ENCODE data around the gene ETS2. TPM values are rescaled to one million over a fixed set of nuclear protein-coding genes. Genes with fewer than 3 reads are reported as not detected.
A peak's percentile ranks its signal among the peaks of the same experiment; 100 is the strongest.

ETS2 gene
- total RNA-seq, 1 donor from 2014 or later, result 20.9 TPM

DNA sequence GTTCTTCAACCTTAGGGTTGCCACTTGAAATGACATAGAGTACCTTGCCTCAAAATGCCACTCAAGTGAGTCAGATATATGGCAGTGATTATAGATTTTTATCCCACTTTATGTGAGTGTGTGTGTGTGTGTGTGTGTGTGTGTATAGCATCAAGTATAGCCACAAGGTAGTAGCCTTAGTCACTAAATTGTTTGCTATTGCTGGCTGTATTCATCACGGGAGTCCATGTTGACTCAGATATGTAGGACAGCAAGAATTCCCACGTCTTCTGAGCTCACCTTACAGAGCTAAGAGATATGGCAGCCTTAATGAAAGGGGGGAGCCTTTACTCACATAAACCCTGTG is 9.3 kb downstream of the ETS2 start:
- H3K9me3 ChIP-seq (ENCODE audit: control insufficient read depth in 3 of 3, low read length in 3 of 3), result no peaks in the 10 kb centered on the region
- no peak overlapping the region for H3K27ac ChIP-seq (ENCODE audit: low read depth, low read length)
- H3K27me3 ChIP-seq (ENCODE audit: control insufficient read depth in 3 of 3, insufficient read depth in 3 of 3, low read length in 3 of 3), result no peaks in the 10 kb centered on the region
- peaks cover 0 to 7% (median 5%) of the 10 kb centered on the region in 3 donors for H3K4me1 ChIP-seq (ENCODE audit: control insufficient read depth in 3 of 3, insufficient read depth in 3 of 3, low read length in 3 of 3)
- H3K4me3 ChIP-seq (ENCODE audit: low read length in 3 of 3), result no peak overlapping the region
- H3K9ac ChIP-seq (ENCODE audit: low read depth in 1 of 3, low read length in 3 of 3), result no peak overlapping the region
- H3K36me3 ChIP-seq (ENCODE audit: control insufficient read depth in 3 of 3, insufficient read depth in 3 of 3, low read length in 3 of 3), result peaks cover 72 to 87% (median 73%) of the 10 kb centered on the region in 3 donors

DNA sequence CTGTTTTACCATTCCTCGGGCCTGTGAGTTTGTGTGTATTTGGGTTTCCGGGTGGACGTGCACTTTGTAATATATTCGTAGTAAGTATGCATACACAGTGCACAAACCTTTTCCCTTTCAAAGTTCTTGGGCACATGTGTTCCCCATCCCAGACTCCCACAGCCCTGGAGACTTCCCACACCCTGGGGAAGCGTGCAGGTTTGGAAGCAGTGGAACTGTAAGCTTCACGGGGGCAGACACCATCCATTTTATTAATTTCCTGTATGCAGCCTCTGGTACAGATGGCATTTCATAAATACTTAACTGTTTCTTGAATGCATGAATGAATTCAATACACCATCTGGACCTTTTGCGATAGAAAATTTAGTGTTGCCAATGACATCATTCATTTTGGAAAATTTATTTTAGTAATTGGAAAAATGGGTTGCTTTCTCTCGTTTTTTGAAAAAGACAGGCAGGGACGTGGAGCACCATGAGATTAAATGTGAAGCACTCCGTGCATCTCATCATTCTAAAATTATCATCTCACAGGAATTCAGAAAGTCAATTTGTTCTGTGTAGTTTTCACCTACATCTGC is 10.8 kb downstream of the ETS2 start:
- Histone ChIP-seq H3K4me3 (ENCODE audit: low read length in 3 of 3) (no peak overlapping the region), H3K27ac (ENCODE audit: low read depth, low read length) (no peak overlapping the region), H3K4me1 (ENCODE audit: control insufficient read depth in 3 of 3, insufficient read depth in 3 of 3, low read length in 3 of 3) (peaks cover 5 to 12% (median 6%) of the 10 kb centered on the region in 3 donors), H3K9ac (ENCODE audit: low read depth in 1 of 3, low read length in 3 of 3) (no peak overlapping the region), H3K9me3 (ENCODE audit: control insufficient read depth in 3 of 3, low read length in 3 of 3) (no peaks in the 10 kb centered on the region), H3K27me3 (ENCODE audit: control insufficient read depth in 3 of 3, insufficient read depth in 3 of 3, low read length in 3 of 3) (no peaks in the 10 kb centered on the region), H3K36me3 (ENCODE audit: control insufficient read depth in 3 of 3, insufficient read depth in 3 of 3, low read length in 3 of 3) (peaks cover 78 to 88% (median 79%) of the 10 kb centered on the region in 3 donors)

DNA sequence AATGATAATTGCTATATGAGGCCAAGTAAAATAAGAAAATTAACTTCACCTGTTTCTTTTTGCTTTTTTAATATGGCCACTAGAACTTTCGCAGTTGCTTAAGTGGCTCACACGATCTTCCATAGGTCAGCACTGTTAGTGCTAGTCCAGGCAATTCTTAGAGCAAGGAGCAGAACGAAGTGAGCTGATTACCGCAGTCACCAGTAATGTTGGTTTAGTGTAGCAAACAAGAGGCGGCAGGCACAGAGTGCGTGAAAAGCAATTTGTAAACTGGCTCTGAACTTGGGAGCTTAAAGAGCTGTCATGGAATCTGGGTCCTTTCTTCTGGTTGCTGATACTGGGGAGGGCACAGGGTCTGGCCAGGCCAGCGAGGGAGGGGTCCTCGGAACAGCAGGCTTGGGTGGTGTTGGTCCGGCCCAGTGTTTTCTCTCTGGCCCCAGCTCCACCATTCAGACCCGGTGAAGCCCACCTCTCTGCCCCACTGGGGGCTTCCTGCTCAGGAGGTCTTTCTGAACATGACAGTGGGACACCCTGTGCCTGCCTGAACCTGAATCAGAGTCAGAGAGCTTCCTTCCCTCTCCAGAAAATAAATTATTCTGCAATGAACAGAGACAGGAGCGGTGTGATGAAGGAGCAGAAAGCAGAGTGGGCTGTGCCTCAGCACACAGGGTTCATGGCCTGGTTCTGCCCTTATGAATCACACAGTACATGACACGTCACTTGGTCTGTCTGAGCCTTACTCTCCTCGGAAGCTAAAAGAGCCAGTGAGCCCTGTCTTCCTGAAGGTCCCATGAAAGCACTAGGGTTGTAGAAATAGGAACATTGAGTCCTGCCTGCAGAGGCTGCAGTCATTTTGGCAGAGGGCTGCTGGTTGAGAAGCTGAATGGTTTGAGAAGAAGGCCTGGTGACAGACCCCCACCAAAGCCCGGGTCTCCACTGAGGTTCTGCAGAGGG is 11.9 kb downstream of the ETS2 start:
- Histone ChIP-seq H3K36me3 (ENCODE audit: control insufficient read depth in 3 of 3, insufficient read depth in 3 of 3, low read length in 3 of 3) (peaks cover 88 to 91% (median 89%) of the 10 kb centered on the region in 3 donors), H3K27me3 (ENCODE audit: control insufficient read depth in 3 of 3, insufficient read depth in 3 of 3, low read length in 3 of 3) (no peaks in the 10 kb centered on the region), H3K9me3 (ENCODE audit: control insufficient read depth in 3 of 3, low read length in 3 of 3) (no peaks in the 10 kb centered on the region), H3K9ac (ENCODE audit: low read depth in 1 of 3, low read length in 3 of 3) (no peak overlapping the region), H3K4me3 (ENCODE audit: low read length in 3 of 3) (no peak overlapping the region), H3K4me1 (ENCODE audit: control insufficient read depth in 3 of 3, insufficient read depth in 3 of 3, low read length in 3 of 3) (peaks cover 11 to 14% (median 13%) of the 10 kb centered on the region in 3 donors), H3K27ac (ENCODE audit: low read depth, low read length) (no peak overlapping the region)

DNA sequence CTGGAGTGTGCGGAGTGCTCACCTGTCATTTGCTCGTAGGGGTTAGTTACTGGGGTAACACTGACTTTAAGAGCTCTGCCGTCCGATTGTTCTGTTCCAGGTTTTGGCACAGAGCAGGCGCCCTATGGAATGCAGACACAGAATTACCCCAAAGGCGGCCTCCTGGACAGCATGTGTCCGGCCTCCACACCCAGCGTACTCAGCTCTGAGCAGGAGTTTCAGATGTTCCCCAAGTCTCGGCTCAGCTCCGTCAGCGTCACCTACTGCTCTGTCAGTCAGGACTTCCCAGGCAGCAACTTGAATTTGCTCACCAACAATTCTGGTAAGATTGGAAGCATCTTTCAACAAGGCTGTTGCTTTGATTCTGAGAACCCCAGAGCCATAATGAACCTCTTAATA is 12.6 kb downstream of the ETS2 start:
- Histone ChIP-seq H3K27me3 (ENCODE audit: control insufficient read depth in 3 of 3, insufficient read depth in 3 of 3, low read length in 3 of 3) (no peaks in the 10 kb centered on the region), H3K9ac (ENCODE audit: low read depth in 1 of 3, low read length in 3 of 3) (no peak overlapping the region), H3K36me3 (ENCODE audit: control insufficient read depth in 3 of 3, insufficient read depth in 3 of 3, low read length in 3 of 3) (peaks cover 87 to 92% (median 91%) of the 10 kb centered on the region in 3 donors), H3K4me3 (ENCODE audit: low read length in 3 of 3) (no peak overlapping the region), H3K27ac (ENCODE audit: low read depth, low read length) (no peak overlapping the region), H3K4me1 (ENCODE audit: control insufficient read depth in 3 of 3, insufficient read depth in 3 of 3, low read length in 3 of 3) (peaks cover 13 to 18% (median 18%) of the 10 kb centered on the region in 3 donors), H3K9me3 (ENCODE audit: control insufficient read depth in 3 of 3, low read length in 3 of 3) (no peaks in the 10 kb centered on the region)

DNA sequence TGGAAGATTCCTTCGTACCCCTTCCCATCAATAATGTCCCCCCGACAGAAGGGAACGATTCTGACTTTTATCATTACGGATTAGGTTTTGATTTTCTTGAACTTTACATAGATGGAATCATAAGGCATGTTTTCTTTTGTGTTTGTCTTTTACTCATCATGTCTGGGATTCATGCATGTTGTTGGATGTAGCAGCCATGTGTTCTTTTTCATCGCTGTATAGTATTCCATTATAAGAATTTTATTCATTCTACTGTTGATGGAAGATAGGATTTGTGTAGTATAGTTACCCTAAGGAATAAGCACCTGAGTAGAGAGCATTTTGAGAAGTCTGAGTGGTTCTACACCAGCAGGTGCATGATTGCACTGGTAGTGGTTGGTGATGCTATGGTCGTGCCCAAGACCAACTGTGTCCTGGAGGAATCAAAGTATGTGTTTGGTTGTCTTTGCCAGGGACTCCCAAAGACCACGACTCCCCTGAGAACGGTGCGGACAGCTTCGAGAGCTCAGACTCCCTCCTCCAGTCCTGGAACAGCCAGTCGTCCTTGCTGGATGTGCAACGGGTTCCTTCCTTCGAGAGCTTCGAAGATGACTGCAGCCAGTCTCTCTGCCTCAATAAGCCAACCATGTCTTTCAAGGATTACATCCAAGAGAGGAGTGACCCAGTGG is 13.5 kb downstream of the ETS2 start:
- Histone ChIP-seq H3K9ac (ENCODE audit: low read depth in 1 of 3, low read length in 3 of 3) (no peak overlapping the region), H3K9me3 (ENCODE audit: control insufficient read depth in 3 of 3, low read length in 3 of 3) (no peaks in the 10 kb centered on the region), H3K4me3 (ENCODE audit: low read length in 3 of 3) (no peak overlapping the region), H3K27me3 (ENCODE audit: control insufficient read depth in 3 of 3, insufficient read depth in 3 of 3, low read length in 3 of 3) (no peaks in the 10 kb centered on the region), H3K27ac (ENCODE audit: low read depth, low read length) (no peak overlapping the region), H3K4me1 (ENCODE audit: control insufficient read depth in 3 of 3, insufficient read depth in 3 of 3, low read length in 3 of 3) (peaks cover 13 to 18% (median 18%) of the 10 kb centered on the region in 3 donors), H3K36me3 (ENCODE audit: control insufficient read depth in 3 of 3, insufficient read depth in 3 of 3, low read length in 3 of 3) (peaks cover 86 to 94% (median 91%) of the 10 kb centered on the region in 3 donors)

DNA sequence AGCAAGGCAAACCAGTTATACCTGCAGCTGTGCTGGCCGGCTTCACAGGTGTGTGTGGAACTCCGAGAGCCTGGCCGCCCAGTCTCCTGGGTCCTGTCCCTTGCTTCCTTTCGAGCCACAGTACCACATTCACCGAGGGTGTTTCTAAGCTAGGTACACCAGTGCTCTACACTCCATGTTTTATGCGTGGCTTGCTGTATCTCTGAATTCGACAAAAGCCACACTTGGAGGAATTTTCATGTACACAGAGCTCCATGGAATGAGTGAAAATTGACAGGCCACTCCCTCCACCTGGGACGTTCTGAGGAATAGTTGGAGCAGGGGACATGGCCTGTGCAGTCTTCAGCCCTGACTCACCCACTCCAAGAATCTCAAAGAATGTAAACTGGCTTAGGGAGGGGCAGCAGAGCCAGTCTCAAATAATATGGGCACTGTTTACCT is 14.0 kb downstream of the ETS2 start:
- Histone ChIP-seq H3K9ac (ENCODE audit: low read depth in 1 of 3, low read length in 3 of 3) (peak overlapping the region in 1 of 3 donors; percentile 41), H3K36me3 (ENCODE audit: control insufficient read depth in 3 of 3, insufficient read depth in 3 of 3, low read length in 3 of 3) (peaks cover 80 to 90% (median 89%) of the 10 kb centered on the region in 3 donors), H3K9me3 (ENCODE audit: control insufficient read depth in 3 of 3, low read length in 3 of 3) (no peaks in the 10 kb centered on the region), H3K27ac (ENCODE audit: low read depth, low read length) (no peak overlapping the region), H3K4me3 (ENCODE audit: low read length in 3 of 3) (no peak overlapping the region), H3K4me1 (ENCODE audit: control insufficient read depth in 3 of 3, insufficient read depth in 3 of 3, low read length in 3 of 3) (peaks cover 13 to 20% (median 13%) of the 10 kb centered on the region in 3 donors), H3K27me3 (ENCODE audit: control insufficient read depth in 3 of 3, insufficient read depth in 3 of 3, low read length in 3 of 3) (no peaks in the 10 kb centered on the region)

DNA sequence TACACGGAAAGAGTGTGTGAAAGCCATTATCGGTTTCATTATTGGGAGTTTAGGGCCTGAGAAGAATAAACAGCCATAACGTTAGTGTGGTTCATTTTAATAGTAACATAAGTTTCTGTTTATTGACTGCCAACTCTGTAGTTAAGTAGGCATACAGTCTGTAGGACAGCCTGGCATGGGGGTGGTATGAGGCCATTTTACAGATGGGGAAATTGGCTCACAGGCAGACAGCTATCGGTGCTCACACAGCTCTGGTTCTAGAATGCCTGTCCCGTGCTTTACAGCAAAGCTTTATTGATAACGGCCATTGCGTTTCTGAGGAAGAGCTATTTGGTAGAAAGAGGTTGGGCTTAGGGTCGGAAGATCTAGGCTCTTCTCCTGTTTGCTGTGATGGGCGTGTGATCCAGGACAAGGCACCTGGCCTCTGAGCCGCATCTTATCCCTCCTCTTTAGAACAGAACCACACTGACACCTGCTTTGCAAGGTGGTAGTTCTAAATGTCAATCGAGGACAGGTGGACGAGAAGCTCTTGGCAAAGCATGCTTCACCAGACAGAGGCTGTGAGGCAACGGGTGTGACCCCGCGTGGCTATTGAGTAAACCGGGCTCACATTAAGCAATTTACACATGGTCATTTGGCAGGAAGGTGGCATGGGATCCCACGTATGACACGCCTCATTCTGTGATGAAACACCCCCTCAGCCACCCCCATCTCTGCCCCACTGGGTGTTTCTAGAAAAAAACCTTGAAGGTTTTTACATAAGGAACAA is 14.9 kb downstream of the ETS2 start:
- Histone ChIP-seq H3K4me3 (ENCODE audit: low read length in 3 of 3) (no peak overlapping the region), H3K4me1 (ENCODE audit: control insufficient read depth in 3 of 3, insufficient read depth in 3 of 3, low read length in 3 of 3) (peaks cover 11 to 20% (median 13%) of the 10 kb centered on the region in 3 donors), H3K9me3 (ENCODE audit: control insufficient read depth in 3 of 3, low read length in 3 of 3) (no peaks in the 10 kb centered on the region), H3K27me3 (ENCODE audit: control insufficient read depth in 3 of 3, insufficient read depth in 3 of 3, low read length in 3 of 3) (no peaks in the 10 kb centered on the region), H3K9ac (ENCODE audit: low read depth in 1 of 3, low read length in 3 of 3) (no peak overlapping the region), H3K36me3 (ENCODE audit: control insufficient read depth in 3 of 3, insufficient read depth in 3 of 3, low read length in 3 of 3) (peaks cover 74 to 83% (median 82%) of the 10 kb centered on the region in 3 donors), H3K27ac (ENCODE audit: low read depth, low read length) (peak overlapping the region; percentile 61)

DNA sequence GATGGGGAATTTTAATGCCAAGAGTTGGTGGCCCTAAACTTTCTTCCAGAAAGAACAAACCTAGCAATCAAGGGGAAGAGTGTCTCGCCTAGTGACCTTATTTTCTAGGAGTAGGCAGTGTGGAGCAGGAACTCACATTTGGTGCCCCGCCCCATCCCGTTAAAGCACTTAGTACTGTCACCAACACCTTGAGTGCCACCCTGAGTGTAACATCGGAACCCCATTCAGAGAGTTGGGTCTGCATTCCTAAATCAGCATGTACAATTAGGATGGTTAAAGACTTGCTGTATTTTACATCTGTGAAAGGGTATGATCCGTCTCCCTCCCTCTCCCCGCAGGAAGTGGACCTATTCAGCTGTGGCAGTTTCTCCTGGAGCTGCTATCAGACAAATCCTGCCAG is 15.5 kb downstream of the ETS2 start:
- no peaks in the 10 kb centered on the region for H3K9me3 ChIP-seq (ENCODE audit: control insufficient read depth in 3 of 3, low read length in 3 of 3)
- peaks cover 11 to 20% (median 13%) of the 10 kb centered on the region in 3 donors for H3K4me1 ChIP-seq (ENCODE audit: control insufficient read depth in 3 of 3, insufficient read depth in 3 of 3, low read length in 3 of 3)
- no peak overlapping the region for H3K4me3 ChIP-seq (ENCODE audit: low read length in 3 of 3)
- no peaks in the 10 kb centered on the region for H3K27me3 ChIP-seq (ENCODE audit: control insufficient read depth in 3 of 3, insufficient read depth in 3 of 3, low read length in 3 of 3)
- H3K36me3 ChIP-seq (ENCODE audit: control insufficient read depth in 3 of 3, insufficient read depth in 3 of 3, low read length in 3 of 3), result peaks cover 72 to 80% (median 79%) of the 10 kb centered on the region in 3 donors
- H3K27ac ChIP-seq (ENCODE audit: low read depth, low read length), result peak overlapping the region; percentile 61
- no peak overlapping the region for H3K9ac ChIP-seq (ENCODE audit: low read depth in 1 of 3, low read length in 3 of 3)

DNA sequence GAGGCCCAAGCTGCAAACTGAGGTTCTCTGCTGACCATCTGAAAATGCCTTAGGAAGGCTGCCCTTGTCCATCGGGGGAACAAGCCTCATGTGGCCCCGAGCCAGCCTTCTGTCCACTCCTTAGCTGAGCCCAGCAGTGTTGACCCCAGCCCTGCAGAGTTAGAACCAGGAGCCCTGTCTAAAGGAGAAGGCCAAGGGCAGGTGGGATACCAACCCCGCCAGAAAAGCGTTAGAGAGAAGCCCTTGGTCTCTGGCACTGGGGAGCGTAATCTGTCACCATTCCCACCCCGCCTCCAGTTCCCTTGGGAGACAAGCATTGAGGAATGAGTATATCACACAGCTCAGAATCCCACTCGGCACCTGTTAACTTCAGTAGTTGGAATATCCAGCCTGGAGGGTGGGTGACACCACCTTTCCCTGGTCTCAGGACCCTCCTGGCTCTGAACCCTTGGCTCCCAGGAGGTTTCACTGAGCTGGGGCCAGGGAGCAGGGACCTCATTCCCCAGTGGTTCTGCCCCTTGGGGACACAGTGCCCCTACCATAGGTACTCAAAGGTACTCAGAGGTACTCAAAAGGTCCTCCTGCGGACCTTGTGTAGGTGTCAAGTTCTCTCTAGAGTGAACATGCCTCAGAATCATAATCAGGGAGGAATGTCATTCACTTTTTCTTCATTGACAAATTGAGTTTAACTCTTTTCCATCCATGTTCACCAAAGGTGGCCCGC is 16.4 kb downstream of the ETS2 start:
- H3K27me3 ChIP-seq (ENCODE audit: control insufficient read depth in 3 of 3, insufficient read depth in 3 of 3, low read length in 3 of 3), result no peaks in the 10 kb centered on the region
- H3K4me1 ChIP-seq (ENCODE audit: control insufficient read depth in 3 of 3, insufficient read depth in 3 of 3, low read length in 3 of 3), result peaks cover 11 to 20% (median 13%) of the 10 kb centered on the region in 3 donors
- H3K27ac ChIP-seq (ENCODE audit: low read depth, low read length), result peak overlapping the region; percentile 61
- peaks cover 63 to 72% (median 71%) of the 10 kb centered on the region in 3 donors for H3K36me3 ChIP-seq (ENCODE audit: control insufficient read depth in 3 of 3, insufficient read depth in 3 of 3, low read length in 3 of 3)
- H3K9ac ChIP-seq (ENCODE audit: low read depth in 1 of 3, low read length in 3 of 3), result no peak overlapping the region
- no peak overlapping the region for H3K4me3 ChIP-seq (ENCODE audit: low read length in 3 of 3)
- no peaks in the 10 kb centered on the region for H3K9me3 ChIP-seq (ENCODE audit: control insufficient read depth in 3 of 3, low read length in 3 of 3)

All from skeletal muscle tissue (tissue), 4 donors.